NCI-H226 (cell line): ENCODE measurements around the gene PSME4.
A peak's percentile ranks its signal among the peaks of the same experiment; 100 is the strongest.

ENCODE experiments used
- DNase-seq: peaks from one replicate; pipeline ENCODE4 v3.0.0-alpha.2; 2015

The PSME4 gene, protein sequence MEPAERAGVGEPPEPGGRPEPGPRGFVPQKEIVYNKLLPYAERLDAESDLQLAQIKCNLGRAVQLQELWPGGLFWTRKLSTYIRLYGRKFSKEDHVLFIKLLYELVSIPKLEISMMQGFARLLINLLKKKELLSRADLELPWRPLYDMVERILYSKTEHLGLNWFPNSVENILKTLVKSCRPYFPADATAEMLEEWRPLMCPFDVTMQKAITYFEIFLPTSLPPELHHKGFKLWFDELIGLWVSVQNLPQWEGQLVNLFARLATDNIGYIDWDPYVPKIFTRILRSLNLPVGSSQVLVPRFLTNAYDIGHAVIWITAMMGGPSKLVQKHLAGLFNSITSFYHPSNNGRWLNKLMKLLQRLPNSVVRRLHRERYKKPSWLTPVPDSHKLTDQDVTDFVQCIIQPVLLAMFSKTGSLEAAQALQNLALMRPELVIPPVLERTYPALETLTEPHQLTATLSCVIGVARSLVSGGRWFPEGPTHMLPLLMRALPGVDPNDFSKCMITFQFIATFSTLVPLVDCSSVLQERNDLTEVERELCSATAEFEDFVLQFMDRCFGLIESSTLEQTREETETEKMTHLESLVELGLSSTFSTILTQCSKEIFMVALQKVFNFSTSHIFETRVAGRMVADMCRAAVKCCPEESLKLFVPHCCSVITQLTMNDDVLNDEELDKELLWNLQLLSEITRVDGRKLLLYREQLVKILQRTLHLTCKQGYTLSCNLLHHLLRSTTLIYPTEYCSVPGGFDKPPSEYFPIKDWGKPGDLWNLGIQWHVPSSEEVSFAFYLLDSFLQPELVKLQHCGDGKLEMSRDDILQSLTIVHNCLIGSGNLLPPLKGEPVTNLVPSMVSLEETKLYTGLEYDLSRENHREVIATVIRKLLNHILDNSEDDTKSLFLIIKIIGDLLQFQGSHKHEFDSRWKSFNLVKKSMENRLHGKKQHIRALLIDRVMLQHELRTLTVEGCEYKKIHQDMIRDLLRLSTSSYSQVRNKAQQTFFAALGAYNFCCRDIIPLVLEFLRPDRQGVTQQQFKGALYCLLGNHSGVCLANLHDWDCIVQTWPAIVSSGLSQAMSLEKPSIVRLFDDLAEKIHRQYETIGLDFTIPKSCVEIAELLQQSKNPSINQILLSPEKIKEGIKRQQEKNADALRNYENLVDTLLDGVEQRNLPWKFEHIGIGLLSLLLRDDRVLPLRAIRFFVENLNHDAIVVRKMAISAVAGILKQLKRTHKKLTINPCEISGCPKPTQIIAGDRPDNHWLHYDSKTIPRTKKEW (N-terminal part only)

DNA sequence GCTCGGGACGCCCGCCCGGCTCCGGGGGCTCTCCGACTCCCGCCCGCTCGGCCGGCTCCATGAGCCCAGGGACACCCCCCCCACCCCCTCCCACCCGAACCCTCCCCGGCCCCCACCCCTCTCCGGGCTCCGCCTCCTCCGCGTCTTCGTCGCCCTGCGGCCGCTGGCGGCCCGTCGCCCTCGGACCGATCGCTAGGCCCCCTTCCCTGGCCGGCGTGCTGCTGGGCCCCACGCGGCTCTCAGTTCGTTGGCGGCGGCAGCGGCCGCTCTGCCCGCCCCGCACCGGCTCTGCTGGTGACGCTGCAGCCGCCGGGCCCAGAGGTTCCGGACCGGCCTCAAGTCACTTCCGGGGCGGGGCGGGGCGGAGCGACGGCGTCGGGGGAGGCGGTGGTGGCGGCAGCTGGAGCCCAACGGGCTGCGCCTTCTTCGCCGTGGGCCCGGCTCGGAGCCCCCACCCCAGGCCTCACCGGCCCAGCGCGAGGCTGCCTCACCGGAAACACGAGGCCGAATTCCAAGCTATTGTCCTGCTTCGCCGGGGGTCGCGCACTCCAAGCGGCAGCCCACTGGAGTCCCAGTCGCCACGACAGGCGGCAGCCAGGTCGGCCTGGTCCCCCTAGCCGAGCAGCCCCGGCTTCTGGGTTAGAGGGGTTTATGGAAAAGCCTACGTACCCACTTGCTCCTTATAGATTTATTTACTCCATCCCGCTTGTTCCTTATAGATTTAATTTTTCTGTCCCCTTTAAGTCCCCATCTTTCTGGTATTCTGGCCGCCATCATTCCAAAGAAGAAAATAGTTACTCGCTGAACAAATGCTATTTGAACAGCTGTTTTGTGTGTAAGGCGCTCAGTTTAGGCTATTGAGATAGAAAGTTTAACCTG lies at the start of gene PSME4:
PSME4 (minus strand) TSS at position 270 of the 879 bp plus-strand sequence; CDS start at position 61, 209 bp downstream.
- DNase-seq: peak; percentile 86

DNA sequence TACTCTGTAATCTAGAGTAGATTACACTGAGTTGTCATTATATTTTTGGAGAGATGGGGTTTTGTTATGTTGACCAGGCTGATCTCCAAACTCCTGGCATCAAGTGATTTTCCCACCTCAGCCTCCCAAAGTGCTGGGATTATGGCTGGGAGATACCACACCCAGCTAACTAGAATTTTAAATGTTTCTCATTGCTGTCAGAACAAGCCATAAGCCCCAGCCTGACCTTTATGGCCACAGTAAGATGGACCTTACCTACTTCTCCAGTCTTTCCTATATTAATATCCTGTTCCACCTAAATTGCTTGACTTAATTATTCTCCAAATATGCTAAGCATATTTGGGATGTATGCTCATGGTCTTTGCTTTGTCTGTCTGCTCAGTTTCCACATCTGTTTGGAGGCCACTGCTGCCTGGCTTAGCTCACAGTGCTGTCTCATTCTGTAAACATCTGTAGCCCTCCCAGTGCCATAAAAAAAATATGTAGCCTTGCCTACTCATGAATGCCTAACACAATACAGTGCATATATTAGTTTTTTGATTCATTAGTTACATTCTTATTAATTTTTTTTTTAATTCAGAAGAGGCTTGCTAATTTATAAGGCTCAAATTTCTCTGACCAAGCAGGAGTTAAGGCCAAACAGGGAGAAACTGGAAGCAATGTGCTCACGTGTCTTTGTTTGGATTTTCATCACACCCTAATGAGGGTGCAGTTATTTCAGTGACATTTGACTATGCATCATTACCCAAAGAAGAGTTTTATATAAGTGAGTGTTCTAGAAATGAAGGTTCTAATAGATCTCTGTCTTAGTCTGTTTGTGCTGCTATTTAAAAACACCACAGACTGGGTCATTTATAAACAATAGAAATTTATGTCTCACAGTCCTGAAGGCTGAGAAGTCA lies 45.3 kb upstream of the PSME4 start:
- DNase-seq: no peak

DNA sequence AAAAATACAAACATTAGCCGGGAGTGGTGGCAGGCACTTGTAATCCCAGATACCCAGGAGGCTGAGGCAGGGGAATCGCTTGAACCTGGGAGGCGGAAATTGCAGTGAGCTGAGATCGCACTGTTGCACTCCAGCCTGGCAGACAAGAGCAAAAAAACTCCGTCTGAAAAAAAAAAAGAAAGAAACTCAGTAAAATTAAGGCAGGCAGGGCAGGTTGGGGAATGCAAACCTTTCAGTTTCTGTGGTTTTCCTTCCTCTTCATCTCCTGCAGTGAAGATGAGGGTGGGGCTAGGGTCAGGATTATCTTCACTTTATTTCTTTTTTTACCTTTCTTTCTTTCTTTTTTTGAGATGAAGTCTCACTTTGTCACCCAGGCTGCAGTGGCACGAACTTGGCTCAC lies 43.2 kb upstream of the PSME4 start:
- DNase-seq: no peak

DNA sequence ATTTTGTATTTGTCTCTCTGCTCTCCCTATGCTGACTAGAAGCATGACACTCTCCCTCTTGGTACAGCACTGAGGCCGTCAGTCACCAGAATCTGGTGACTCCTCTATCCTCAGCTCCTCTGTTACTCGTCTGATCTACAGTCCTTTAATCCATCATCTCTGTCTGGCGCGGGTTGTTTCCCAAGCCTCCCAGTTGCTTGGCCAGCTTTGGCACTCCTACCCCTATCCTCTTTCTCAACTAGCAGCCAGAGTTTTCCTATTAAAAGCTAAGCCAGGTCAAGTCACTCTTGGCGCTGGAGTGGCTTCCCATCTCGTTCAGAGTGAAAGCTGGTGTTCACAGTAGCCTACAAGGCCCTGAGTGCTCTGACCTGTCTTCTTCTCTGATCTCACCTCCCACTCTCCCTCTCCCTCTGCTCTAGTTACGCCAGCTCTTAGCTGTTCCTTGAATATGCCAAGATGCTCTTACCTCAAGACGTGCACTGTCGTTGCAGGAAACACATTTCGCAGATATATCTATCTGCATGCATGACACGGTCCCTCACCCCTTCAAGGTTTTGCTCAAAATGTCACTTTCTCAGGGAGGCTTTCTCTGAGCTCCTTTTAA lies 41.8 kb upstream of the PSME4 start:
- no peak for DNase-seq

DNA sequence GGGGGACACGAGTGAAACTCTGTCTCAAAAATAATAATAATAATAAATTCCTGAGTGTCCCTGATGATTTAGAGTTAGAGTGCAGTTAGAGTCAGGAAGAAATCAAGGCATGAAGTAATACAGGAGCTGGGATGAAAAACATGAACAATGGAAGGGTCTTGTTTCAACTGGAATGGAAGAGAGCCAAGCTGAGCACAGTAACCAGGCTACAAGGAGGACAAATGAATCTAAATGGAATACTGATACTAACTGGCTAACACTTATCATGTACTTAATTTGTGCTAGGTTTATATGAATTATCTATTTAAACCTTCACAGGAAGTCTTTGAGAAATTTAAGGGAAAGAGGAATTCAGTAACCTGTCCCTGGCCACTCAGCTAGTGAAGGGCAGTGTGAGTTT lies 38.8 kb upstream of the PSME4 start:
- no peak for DNase-seq

DNA sequence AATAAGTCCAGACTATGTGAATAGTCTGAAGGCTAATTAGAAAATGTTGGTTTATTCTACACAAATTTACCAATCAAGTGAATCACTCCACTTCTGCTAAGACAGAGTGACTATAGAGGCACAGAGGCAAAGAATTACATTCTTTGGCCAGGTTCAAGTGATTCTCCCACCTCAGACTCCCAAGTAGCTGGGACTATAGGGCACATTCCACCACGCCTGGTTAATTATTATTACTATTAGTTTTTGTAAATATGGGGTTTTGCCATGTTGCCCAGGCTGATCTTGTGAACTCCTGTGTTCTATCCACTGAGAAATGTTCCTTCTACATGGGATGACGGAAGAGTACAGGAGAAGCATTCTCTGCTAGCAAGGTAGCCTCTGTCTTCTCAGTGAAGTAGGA lies 37.6 kb upstream of the PSME4 start:
- DNase-seq: no peak

DNA sequence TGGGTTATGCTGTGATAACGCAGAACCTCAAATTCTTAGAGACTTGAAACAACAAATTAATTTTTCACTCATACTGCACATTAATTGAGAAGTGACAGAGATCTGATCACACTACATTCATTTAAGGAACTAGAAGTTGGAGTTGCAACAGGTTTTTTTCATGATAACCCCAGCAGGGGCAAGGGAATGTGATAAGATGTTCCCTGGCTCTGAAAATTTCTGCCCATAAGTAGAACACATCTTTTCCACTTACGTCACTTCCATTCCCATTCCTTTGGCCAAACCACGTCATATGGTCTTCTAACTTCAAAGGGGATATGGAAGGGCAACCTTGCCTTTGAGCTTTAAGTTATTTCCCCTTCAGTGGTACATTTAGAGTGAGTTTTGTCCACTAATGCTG lies 29.7 kb upstream of the PSME4 start:
- DNase-seq: no peak

DNA sequence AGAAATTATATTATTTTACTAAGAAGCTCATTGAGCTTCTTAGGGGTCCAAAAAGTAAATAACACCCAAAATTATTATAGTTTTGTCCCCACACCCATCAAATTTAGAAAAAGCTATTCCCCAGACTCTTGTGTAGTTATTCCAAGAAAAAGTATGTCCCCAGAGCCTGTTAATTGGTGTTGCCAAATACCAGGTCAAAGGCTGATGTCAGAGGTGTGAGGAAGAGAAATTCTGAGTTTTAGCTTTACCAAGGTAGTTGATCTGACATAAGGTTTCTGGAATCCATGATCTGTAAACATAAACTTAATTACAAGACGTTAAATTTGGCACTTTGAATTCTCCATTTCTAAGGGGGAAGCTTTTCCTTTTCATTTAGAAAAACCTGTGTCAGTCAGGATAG lies 29.3 kb upstream of the PSME4 start:
- no peak for DNase-seq

DNA sequence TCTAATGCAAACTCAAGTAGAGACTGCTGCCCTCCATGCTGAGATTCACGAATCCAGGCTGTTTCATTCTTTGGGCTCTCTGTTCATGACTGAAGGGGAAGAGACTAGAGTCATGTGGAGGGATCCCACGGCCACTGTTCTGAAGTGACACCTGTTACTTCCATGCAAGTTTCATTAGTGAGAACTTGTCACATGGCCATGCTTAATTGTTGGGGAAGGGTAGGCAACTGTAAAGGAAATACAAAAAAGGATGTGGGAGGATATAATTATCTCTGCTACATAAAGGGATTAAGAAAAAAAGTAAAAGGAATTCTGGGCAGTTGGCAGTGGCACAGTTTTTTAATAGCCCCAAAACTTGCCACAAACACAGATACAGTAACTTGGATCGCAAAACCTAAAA lies 28.0 kb upstream of the PSME4 start:
- DNase-seq: no peak

DNA sequence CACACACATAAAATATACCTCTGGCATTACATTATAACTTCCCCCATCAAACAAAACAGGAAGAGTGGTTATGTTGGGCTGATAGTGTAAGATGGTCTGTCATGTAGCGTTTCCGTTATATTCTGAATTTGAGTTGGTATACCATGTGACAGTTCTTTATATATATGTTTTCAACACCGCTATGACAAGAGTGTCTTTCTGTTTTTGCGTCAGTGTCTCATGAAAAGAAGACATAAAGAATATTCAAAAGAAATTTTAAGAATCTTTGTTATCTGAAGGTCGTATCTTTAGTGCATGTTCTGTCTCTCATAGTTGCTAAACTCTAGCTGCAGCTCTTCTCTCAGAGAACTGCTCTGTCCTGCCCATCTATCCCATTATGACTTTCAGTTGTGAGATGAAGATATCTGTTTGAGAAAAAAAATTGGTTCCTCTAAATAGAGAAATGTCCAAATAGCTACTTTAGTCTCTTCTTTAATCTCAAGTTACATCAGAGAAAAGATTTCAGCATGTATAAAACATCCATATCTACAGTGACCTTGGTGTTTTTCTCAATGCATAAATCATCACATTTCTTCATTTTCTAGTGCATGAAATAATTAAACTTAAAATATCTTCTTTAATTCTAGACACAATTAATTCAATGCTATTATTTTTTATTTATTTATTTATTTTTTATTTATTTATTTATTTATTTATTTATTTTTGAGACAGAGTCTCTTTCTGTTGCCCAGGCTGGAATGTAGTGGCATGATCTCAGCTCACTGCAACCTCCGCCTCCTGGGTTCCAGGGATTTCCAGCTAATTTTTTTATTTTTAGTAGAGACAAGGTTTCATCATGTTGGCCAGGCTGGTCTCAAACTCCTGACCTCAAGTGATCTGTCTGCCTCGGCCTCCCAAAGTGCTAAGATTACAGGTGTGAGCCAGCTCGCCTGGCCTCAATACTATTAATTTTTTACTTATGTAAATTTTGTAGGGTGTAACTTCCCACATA lies 24.3 kb upstream of the PSME4 start:
- DNase-seq: no peak

DNA sequence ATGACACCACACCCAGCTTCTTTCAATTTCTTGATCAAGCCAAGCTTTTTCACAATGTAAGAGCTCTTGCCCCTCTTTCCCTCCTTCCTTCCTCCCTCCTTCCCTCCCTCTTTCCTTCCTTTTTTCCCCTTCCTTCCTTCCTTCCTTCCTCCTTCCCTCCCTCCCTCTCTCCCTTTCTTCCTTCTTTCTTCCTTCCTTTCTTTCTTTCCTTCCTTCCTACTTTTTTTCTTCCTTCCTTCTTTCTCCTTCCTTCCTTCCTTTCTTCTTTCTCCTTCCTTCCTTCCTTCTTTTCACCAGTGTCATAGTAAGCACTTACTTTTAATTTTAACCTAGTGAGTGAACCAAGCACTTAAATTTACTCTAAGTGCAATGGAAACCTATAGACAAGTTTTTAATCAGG lies 21.2 kb upstream of the PSME4 start:
- no peak for DNase-seq

DNA sequence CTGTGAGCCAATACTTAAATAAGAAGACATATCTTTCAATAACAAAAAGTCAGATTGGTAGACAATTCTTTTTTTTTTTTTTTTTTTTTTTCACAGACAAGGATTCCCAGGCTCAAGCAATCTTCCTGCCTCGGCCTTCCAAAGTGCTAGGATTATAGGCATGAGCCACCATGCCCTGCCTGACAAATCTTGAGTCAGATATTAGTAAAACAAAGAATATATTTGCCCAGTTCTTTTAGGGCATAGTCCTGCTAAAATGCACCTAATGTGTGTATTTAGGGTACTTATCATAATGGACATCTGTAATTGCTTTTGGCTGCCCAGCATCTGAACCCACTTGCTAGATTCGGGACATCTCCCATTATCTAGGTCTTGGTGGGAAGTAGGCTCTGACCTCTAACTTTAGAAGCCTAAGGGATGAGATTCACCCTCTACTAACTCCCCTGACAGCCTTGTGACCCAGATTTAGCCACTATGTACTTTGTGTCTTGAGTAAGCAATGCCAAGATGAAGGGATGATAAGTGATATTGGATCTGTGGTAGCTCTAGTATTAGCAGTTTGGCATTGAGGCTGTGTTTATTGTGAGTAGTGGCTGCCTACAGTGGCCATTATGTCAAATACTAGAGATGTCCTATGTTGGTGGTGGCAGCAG lies 18.5 kb upstream of the PSME4 start:
- no peak for DNase-seq

DNA sequence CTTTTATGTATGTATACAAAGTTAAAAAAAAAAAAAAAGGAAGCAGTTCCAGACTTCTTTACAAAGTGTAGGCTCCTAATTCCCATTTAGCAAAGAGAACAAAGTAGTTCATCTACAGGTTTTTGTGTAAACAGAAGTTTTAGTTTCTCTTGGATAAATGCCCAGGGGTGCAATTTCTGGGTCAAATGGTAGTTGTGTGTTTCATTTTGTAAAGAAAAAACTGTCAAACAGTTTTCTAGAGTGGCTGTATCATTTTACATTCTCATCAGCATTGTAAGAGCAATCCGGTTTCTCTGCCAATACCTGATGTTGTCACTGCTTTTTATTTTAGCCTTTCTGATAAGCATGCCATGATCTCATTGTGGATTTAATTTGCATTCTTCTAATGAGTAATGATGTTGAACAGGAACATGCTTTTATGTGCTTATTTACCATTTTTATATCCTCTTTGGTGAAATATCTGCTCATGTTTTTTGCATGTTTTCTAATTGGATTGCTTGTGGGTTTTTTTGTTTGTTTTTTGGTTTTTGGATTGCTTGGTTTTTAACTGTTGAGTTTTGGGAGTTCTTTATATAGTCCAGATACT lies 16.6 kb upstream of the PSME4 start:
- no peak for DNase-seq

DNA sequence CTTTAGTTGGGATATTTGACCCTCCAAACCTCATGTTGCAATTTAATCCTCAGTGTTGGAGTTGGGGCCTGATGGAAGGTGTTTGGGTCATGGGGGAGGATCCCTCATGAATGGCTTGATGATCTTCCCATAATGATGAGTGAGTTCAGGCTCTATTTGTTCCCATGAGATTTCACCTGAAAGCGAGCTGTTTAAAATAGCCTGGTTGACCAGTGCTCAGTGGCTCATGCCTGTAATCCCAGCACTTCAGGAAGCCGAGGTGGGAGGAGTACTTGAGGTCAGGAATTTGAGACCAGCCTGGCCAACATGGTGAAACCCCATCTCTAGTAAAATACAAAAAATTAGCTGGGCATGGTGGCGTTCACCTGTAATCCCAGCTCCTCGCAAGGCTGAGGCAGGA lies 14.9 kb upstream of the PSME4 start:
- no peak for DNase-seq

DNA sequence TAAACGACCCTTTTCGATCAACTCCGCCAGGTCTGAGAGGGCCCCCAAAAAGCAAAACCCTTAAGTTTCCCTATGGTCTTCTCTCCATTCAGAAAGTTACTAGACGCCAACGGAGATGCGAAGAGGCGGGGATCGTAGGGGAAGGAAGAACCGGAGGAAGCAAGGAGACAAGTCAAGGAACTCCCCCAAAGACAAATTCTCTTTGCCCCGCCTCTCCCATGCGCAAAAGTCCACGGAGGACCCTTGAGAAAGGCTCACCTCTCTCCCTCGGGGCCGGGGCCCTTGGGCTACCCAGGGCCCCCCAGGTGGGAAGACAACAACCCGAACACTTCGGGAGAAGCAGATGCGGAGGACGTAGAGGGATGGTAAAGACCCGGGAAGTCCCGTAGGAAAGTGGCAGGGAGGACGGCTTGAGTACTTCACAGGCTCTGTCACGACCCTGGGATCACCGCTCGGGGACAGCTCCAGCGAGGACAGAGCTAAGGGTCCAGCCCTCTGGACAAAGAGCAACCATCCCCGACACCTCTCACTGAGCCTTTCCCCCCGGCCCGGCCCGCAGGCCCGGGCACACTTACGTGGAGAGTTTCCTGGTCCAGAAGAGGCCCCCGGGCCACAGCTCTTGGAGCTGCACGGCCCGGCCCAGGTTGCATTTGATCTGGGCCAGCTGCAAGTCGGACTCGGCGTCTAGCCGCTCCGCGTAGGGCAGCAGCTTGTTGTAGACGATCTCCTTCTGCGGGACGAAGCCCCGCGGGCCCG lies 647 bp downstream of the PSME4 start:
- peak; percentile 9 for DNase-seq

DNA sequence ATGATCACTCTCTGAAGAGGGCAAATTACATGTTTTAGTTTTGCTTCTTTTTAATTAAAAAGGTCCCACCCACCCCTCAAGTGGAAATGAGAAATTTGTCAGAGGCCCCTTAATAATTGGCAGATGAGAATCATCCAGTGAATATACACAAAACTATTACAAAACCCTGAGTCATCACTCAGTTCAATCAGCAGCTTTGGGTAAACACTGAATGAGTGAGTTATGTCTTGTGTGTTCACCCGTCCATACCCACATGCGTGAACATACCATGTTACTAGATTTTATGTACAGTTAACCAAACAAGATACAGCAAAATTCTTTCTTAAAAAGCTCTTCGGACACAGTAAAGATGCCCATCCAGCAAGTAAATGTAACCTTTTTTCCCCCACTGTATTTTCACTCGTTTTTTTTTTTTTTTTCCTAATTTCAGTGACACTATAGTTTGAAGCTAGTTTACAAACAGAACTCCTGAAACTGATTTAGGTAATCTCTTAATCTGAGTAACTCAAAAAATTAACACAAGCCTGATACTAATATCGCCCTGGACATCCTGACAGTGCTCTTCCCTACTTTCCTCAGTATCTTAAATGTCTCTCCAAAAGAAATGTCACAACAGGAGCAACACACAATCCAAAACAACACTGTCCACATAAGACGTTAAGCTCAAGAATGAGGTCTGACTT lies 1.4 kb downstream of the PSME4 start:
- DNase-seq: peak; percentile 61
